DOHH2 (cell line): ENCODE measurements around the gene TPM3.

Experiments
- EZH2phosphoT487 ChIP-seq: fragments of 200-600 bp; sonication (generic); IDR thresholded peaks from 2 replicates; pipeline ENCODE4 v1.6.1; 2017; ENCODE audit warnings: borderline replicate concordance, mild to moderate bottlenecking, antibody characterized with exemption, low read length, moderate library complexity, mixed read lengths
- TF ChIP-seq, protein P1 (sequence below): fragments of 200-600 bp; sonication (generic); IDR thresholded peaks from one replicate; pipeline ENCODE4 v1.5.1; 2014; ENCODE audit warnings: antibody characterized with exemption, mild to moderate bottlenecking, low read depth, low read length; ENCODE audit not compliant: poor library complexity, severe bottlenecking

DNA sequence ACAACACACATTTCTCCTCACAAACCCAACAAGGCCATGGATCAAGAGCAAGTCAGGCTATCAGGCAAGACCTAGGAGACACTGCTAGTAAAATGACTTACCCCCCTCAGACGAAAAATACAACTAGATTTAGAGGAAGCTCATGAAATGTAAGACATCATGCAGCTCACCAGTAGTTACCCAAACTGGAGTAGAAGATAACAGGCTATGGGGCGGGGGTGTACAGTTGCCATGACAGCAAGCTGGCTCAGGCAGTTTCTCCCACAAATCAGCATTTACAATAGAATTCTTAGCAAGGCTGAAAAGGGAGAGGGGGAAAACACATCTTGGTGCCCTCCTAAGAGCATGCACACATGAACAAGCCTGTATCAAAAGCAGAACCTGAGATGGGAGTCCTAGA lies 13.9 kb downstream of the TPM3 start:
- TF ChIP-seq, protein P1, sequence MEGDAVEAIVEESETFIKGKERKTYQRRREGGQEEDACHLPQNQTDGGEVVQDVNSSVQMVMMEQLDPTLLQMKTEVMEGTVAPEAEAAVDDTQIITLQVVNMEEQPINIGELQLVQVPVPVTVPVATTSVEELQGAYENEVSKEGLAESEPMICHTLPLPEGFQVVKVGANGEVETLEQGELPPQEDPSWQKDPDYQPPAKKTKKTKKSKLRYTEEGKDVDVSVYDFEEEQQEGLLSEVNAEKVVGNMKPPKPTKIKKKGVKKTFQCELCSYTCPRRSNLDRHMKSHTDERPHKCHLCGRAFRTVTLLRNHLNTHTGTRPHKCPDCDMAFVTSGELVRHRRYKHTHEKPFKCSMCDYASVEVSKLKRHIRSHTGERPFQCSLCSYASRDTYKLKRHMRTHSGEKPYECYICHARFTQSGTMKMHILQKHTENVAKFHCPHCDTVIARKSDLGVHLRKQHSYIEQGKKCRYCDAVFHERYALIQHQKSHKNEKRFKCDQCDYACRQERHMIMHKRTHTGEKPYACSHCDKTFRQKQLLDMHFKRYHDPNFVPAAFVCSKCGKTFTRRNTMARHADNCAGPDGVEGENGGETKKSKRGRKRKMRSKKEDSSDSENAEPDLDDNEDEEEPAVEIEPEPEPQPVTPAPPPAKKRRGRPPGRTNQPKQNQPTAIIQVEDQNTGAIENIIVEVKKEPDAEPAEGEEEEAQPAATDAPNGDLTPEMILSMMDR: no peak
- no peak for TF ChIP-seq EZH2phosphoT487
